ENCODE measurements around the gene NUDT5. TPM values are rescaled to one million over a fixed set of nuclear protein-coding genes. Genes with fewer than 3 reads are reported as not detected.

NUDT5 gene
- polyA plus RNA-seq (2012; ENCODE audit: insufficient read depth, insufficient read length, low read depth) = 75.5 TPM

GRCh38 chr10:12195603-12196506 lies at the start of gene NUDT5, which contains the start of gene CDC123:
Gene NUDT5 (minus strand): TSS chr10:12195891. CDS start chr10:12186291, 9,600 bp downstream.
Gene CDC123 (plus strand): TSS chr10:12196188. CDS start chr10:12196246, 58 bp downstream.
- Histone ChIP-seq H3K9me3 (no peaks in the 10 kb centered on the region), H3K4me1 (no peaks in the 10 kb centered on the region), H3K27me3 (no peaks in the 10 kb centered on the region), H3K36me3 (peaks cover 20% of the 10 kb centered on the region), H3K4me3 (ENCODE audit: low read depth, low read length) (peak within 1 kb of the TSS; percentile 99)
- peak; percentile 88 for DNase-seq
- TF ChIP-seq CTCF (IDR thresholded peaks at IDR 0.05; ENCODE audit: low read depth, low read length) = no peak

GRCh38 chr10:12243864-12244620 lies 48.4 kb upstream of the NUDT5 start:
- peaks cover 23% of the 10 kb centered on the region for H3K36me3 ChIP-seq
- no peaks in the 10 kb centered on the region for H3K27me3 ChIP-seq
- no peaks in the 10 kb centered on the region for H3K9me3 ChIP-seq
- no peak for TF ChIP-seq CTCF (IDR thresholded peaks at IDR 0.05; ENCODE audit: low read depth, low read length)
- no peak overlapping the region for H3K4me3 ChIP-seq (ENCODE audit: low read depth, low read length)
- no peak for DNase-seq
- no peaks in the 10 kb centered on the region for H3K4me1 ChIP-seq

GRCh38 chr10:12241810-12242529 lies 46.3 kb upstream of the NUDT5 start:
- no peaks in the 10 kb centered on the region for H3K27me3 ChIP-seq
- peaks cover 35% of the 10 kb centered on the region for H3K36me3 ChIP-seq
- no peak overlapping the region for H3K4me3 ChIP-seq (ENCODE audit: low read depth, low read length)
- no peaks in the 10 kb centered on the region for H3K9me3 ChIP-seq
- DNase-seq = no peak
- TF ChIP-seq CTCF (IDR thresholded peaks at IDR 0.05; ENCODE audit: low read depth, low read length) = no peak
- no peaks in the 10 kb centered on the region for H3K4me1 ChIP-seq

GRCh38 chr10:12238821-12239220 lies 43.1 kb upstream of the NUDT5 start:
- Histone ChIP-seq H3K4me3 (ENCODE audit: low read depth, low read length) (no peak overlapping the region), H3K27me3 (no peaks in the 10 kb centered on the region), H3K9me3 (no peaks in the 10 kb centered on the region), H3K4me1 (no peaks in the 10 kb centered on the region), H3K36me3 (peaks cover 41% of the 10 kb centered on the region)
- no peak for DNase-seq
- no peak for TF ChIP-seq CTCF (IDR thresholded peaks at IDR 0.05; ENCODE audit: low read depth, low read length)

GRCh38 chr10:12237265-12238220 lies 41.9 kb upstream of the NUDT5 start:
- Histone ChIP-seq H3K4me1 (no peaks in the 10 kb centered on the region), H3K4me3 (ENCODE audit: low read depth, low read length) (no peak overlapping the region), H3K9me3 (no peaks in the 10 kb centered on the region), H3K27me3 (no peaks in the 10 kb centered on the region), H3K36me3 (peaks cover 43% of the 10 kb centered on the region)
- TF ChIP-seq CTCF (IDR thresholded peaks at IDR 0.05; ENCODE audit: low read depth, low read length) = no peak
- DNase-seq = no peak

Measured in BE2C (cell line).